Fibroblast of pulmonary artery (primary cell): ENCODE measurements around the gene KCNT2.

Experiments
- DNase-seq: peaks from one replicate; pipeline ENCODE4 v3.0.0-alpha.2; 2010; ENCODE audit warnings: low read depth
- H3K4me3 ChIP-seq: replicated peaks from 2 replicates; pipeline ENCODE4 v1.5.1; 2011; ENCODE audit warnings: low read depth, mild to moderate bottlenecking, control low read depth, low read length, moderate library complexity
- CTCF ChIP-seq: IDR thresholded peaks from 2 replicates; pipeline ENCODE4 v1.5.1; 2011; ENCODE audit warnings: mild to moderate bottlenecking, control low read depth, low read length, inconsistent platforms; ENCODE audit errors: missing control alignments

Gene KCNT2

DNA sequence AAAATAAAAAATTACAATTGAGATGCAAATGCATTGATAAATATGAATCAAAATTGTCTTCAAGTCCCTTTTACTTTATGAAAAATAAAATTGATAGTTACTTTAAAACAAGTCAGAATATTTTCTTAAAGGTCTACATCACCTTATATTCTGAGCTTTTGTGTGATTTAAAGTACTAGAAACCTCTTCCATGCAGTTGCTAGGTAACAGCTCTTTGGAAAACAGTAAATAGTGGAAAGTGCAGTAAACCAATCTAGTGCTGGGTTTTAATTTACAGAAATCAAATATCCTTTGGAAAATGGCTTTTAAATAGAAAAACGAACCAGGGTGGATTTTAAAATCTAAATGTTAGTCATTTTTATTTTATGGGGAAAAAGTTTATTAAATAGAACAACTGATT is 227.9 kb downstream of the KCNT2 start:
- TF ChIP-seq CTCF: no peak
- no peak for DNase-seq
- no peak overlapping the region for H3K4me3 ChIP-seq

GRCh38 chr1:196377811-196378210 is 230.4 kb downstream of the KCNT2 start:
- no peak overlapping the region for H3K4me3 ChIP-seq
- TF ChIP-seq CTCF: no peak
- DNase-seq: no peak

GRCh38 chr1:196376630-196377328 is 231.5 kb downstream of the KCNT2 start:
- DNase-seq: no peak
- no peak for TF ChIP-seq CTCF

DNA sequence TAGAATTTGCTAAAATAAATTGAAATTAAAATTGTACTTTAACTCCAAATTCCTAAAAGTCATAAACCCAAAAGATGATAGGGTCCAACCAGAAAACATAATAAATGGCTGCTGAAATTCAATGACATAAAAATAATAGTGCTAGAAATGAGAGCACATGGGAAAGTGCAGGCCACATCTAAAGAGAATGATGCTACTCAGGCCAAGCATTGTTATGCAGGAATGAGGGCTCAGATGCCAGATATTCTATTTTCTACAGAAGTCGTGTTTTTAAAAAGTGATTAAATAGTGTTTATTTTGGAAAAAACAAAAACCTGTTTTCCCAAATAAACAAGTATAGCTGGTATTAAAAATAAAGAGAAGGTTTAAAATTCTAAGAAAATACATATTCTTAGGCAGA is 234.4 kb downstream of the KCNT2 start:
- no peak for DNase-seq
- TF ChIP-seq CTCF: no peak

More at GRCh38 chr1:196376630-196377328, 231.5 kb downstream of the KCNT2 start:
- no peak overlapping the region for H3K4me3 ChIP-seq

GRCh38 chr1:196372896-196373536 is 235.2 kb downstream of the KCNT2 start:
- H3K4me3 ChIP-seq: no peak overlapping the region
- TF ChIP-seq CTCF: peak; percentile 51
- peak; percentile 63 for DNase-seq

More for the DNA sequence above, 234.4 kb downstream of the KCNT2 start:
- no peak overlapping the region for H3K4me3 ChIP-seq

- DNase-seq: no peak
- TF ChIP-seq CTCF: no peak
- no peak overlapping the region for H3K4me3 ChIP-seq
Observed at GRCh38 chr1:196367838-196368237, 240.4 kb downstream of the KCNT2 start.
